Ovary (tissue), 9 donors: Measurements from ENCODE around the gene C3orf18. TPM values are rescaled to one million over a fixed set of nuclear protein-coding genes. Genes with fewer than 3 reads are reported as not detected.

Experiments
- DNase-seq, 5 donors: peaks; one replicate each; pipeline ENCODE4 v3.0.0-alpha.2; 2019 to 2020
- H3K27ac ChIP-seq, 2 donors: fragments of 200-600 bp; one replicate each; pipeline versions ENCODE4 v1.5.1 to v1.8.0; 2019 to 2022
- H3K27me3 ChIP-seq: fragments of 200-600 bp; one replicate; pipeline ENCODE4 v1.8.0; 2022
- H3K36me3 ChIP-seq: fragments of 200-600 bp; sonication (generic); one replicate; pipeline ENCODE4 v1.5.1; 2019
- H3K4me1 ChIP-seq: one replicate; pipeline ENCODE4 v1.8.1; 2013; ENCODE audit warnings: mild to moderate bottlenecking, moderate library complexity; ENCODE audit not compliant: insufficient read depth
- H3K4me3 ChIP-seq: fragments of 200-600 bp; sonication (generic); one replicate; pipeline ENCODE4 v1.5.1; 2017
- H3K9me3 ChIP-seq, 2 donors: fragments of 200-600 bp in 1 of 2; sonication (generic) in 1 of 2; one replicate each; pipeline versions ENCODE4 v1.5.1 to v1.8.1; 2013 to 2019; ENCODE audit warnings: mild to moderate bottlenecking in 1 of 2, moderate library complexity in 1 of 2
- CTCF ChIP-seq, 3 donors: fragments of 450-650 bp in 2 of 3; fragments of 200-600 bp in 1 of 3; IDR thresholded peaks; one replicate each; pipeline versions ENCODE4 v1.5.1 to v1.8.0; 2016 to 2022; ENCODE audit warnings: antibody characterized with exemption in 3 of 3, mild to moderate bottlenecking in 1 of 3
- EP300 ChIP-seq: sonication (generic); formaldehyde crosslinking; IDR thresholded peaks from one replicate; pipeline ENCODE4 v1.6.1; 2017; ENCODE audit warnings: antibody characterized with exemption
- POLR2A ChIP-seq: fragments of 450-650 bp; IDR thresholded peaks from one replicate; pipeline ENCODE4 v1.6.1; 2017; ENCODE audit warnings: antibody characterized with exemption, mild to moderate bottlenecking, moderate library complexity
- WGBS, 3 donors: extraction: QIAGEN DNeasy Blood & Tissue Kit in 1 of 3; methylation state at CpG; one replicate each; pipeline versions ENCODE4 v1.1.5 to v1.1.7; 2013 to 2017; 5-methylcytosine and 5-hydroxymethylcytosine counted together
- intact Hi-C, 4 donors: fragments of 100-400 bp; cut with DNase I; formaldehyde crosslinking; loops; one replicate each; pipeline versions ENCODE4 v1.11.0 to v1.15.1; 2022 to 2023
- polyA plus RNA-seq, 2 donors: library from polyadenylated mRNA; stranded (reverse); fragments of 200-250 nt in 1 of 2; fragments of 350-450 nt in 1 of 2; fragmentation: Illumina TruSeq in 1 of 2; extraction: RNeasy Lipid Tissue Mini Kit (QIAGEN cat#74804) in 1 of 2; gene quantifications; one replicate each; pipeline ENCODE4 v1.2.3, GENCODE V29; 2013 to 2014
- total RNA-seq, 7 donors: library from RNA; depleted of rRNA in 2 of 7; stranded (reverse); fragments of >200 nt in 2 of 7; fragmentation: NEBNext Ultra II Directional in 3 of 7; extraction: Animal tissue kit (Norgen Biotek cat#: 25700) in 3 of 7; gene quantifications; one replicate each; pipeline versions ENCODE4 v1.1.0 to v1.2.4, GENCODE V29; 2016 to 2023
- donor health status: DM: no; HTN: no; CAD: no; lungs with moderate emphysema.
- donor health status: DM: no; HTN: no; CAD: no.
- donor health status: Bipolar disorder and iron deficiency.
- donor health status: DM: yes; HTN: yes; CAD: no.
- donor health status: DM: no; HTN: no; CAD: no.
- donor health status: DM: yes; HTN: yes; CAD: no.

Gene C3orf18
- total and polyA plus RNA-seq, 9 donors, result 10.7 to 24.1 (median 17.5) TPM

DNA sequence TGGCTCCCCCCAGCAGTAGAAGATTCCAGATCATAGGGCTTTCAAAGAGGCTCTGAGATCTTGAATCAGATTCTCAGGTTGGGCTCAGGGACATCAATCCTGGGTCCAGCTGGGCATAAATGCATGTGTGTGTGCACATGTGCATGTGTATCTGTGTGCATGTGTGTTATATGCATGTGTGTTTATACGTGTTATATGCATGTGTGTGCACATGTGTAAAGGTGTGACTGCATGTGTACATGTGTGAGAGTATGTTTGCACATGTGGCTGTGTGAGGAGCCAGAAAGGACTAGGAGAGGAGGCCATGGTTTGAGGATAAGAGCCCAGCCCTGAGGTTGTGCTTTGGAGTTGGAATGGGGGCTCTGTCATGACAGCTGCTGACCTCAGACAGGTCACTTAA is 47.6 kb upstream of the C3orf18 start:
- intact Hi-C loops, result loop anchor here (2.0 to 10.0 kb wide), 7 partner anchors 42 to 1330 kb away; partner anchors contain the start of genes MANF (in 2 of the 4), CACNA2D2 (in 1 of the 4), PARP3 (in 1 of the 4) and RBM15B (in 1 of the 4)
- Histone ChIP-seq H3K4me1 (peaks cover 14% of the 10 kb centered on the region), H3K9me3 (no peaks in the 10 kb centered on the region), H3K27ac (no peak overlapping the region), H3K27me3 (no peaks in the 10 kb centered on the region), H3K4me3 (no peak overlapping the region), H3K36me3 (no peaks in the 10 kb centered on the region)
- 57 to 71% (median 66%) methylated on average over 1 of the region's 1 CpG for WGBS, 3 donors
- no peak for DNase-seq
- TF ChIP-seq EP300, result no peak
- TF ChIP-seq CTCF (IDR thresholded peaks at IDR 0.05), result no peak
- TF ChIP-seq POLR2A, result no peak

GRCh38 chr3:50612970-50613846 is 45.7 kb upstream of the C3orf18 start:
- TF ChIP-seq CTCF (IDR thresholded peaks at IDR 0.05) (no peak), EP300 (no peak), POLR2A (no peak)
- whole genome bisulfite sequencing, 3 donors, result 41 to 48% (median 45%) methylated on average over 6 of the region's 6 CpGs
- intact Hi-C loops, result loop anchor here (1.0 to 10.0 kb wide), 5 partner anchors 41 to 1332 kb away; partner anchors contain the start of genes MANF (in 2 of the 4), CACNA2D2 (in 1 of the 4), PARP3 (in 1 of the 4) and RRP9 (in 1 of the 4)

DNA sequence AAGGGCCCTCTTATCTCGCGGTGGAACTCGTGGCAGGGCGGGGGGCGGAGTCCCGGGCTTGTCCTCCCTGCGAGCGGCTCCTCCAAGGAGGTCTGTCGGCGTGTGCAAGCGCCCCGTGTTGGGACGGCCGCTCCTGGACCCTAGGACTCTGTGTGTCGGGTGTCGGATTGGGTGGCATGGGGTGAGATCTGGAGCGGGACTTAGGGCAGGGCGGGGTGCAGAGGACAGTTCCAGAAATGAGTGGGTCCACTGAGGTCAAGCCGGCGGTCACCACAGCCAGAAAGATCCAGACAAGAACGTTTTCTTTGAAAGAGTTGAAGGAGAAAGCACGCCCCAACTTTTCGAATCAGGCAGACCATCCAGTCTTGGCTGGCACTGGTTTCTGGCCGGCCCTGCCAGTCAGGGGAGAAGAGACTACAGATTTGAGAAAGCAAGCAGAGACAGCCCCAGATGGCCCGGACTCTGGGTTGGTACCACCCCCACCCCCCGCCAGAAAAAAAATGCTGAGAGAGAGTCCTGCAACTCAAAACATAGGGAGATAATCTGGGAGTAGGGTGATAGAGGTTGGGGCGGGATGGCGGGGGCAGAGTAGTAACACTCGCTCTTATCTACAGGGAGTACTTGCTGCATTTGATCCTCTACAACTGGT is 44.8 kb upstream of the C3orf18 start:
- no peaks in the 10 kb centered on the region for H3K9me3 ChIP-seq
- H3K27me3 ChIP-seq, result no peaks in the 10 kb centered on the region
- 1 to 2% (median 1%) methylated on average over 27 to 29 of the region's 29 CpGs for WGBS, 3 donors
- no peaks in the 10 kb centered on the region for H3K36me3 ChIP-seq
- peak overlapping the region; percentile 89 for H3K4me3 ChIP-seq
- peaks cover 28% of the 10 kb centered on the region for H3K4me1 ChIP-seq
- intact Hi-C loops, result loop anchor here in 3 of 4 donors (5.0 to 10.0 kb wide), 4 partner anchors 108 to 1332 kb away; partner anchors contain the start of genes MANF (in 2 of the 3), CACNA2D2 (in 1 of the 3), PARP3 (in 1 of the 3) and RRP9 (in 1 of the 3)
- H3K27ac ChIP-seq, result peak overlapping the region; percentile 55 to 86
- peak in 4 of 5 donors; percentile 61 to 72 (median 68) for DNase-seq
- TF ChIP-seq EP300 (no peak), POLR2A (peak; percentile 42), CTCF (IDR thresholded peaks at IDR 0.05) (no peak)

More at GRCh38 chr3:50612970-50613846, 45.7 kb upstream of the C3orf18 start:
- H3K9me3 ChIP-seq, result no peaks in the 10 kb centered on the region
- peak in 2 of 5 donors; percentile 51 to 57 for DNase-seq
- H3K4me1 ChIP-seq, result peaks cover 28% of the 10 kb centered on the region
- H3K27me3 ChIP-seq, result no peaks in the 10 kb centered on the region
- peak overlapping the region; percentile 35 to 86 for H3K27ac ChIP-seq
- no peaks in the 10 kb centered on the region for H3K36me3 ChIP-seq
- no peak overlapping the region for H3K4me3 ChIP-seq
